Suprapubic skin (tissue), 4 donors: ENCODE data around the gene CELSR2.

Experiments
- EP300 ChIP-seq: sonication (generic); formaldehyde crosslinking; IDR thresholded peaks from one replicate; pipeline ENCODE4 v1.6.1; 2017; ENCODE audit warnings: antibody characterized with exemption
- POLR2A ChIP-seq, 2 donors: fragments of 450-650 bp; IDR thresholded peaks; one replicate each; pipeline ENCODE4 v1.6.1; 2017; ENCODE audit warnings: antibody characterized with exemption in 2 of 2, mild to moderate bottlenecking in 2 of 2, moderate library complexity in 2 of 2
- POLR2AphosphoS5 ChIP-seq, 3 donors: sonication (generic); formaldehyde crosslinking; IDR thresholded peaks; one replicate each; pipeline ENCODE4 v1.6.1; 2017; ENCODE audit warnings: antibody characterized with exemption in 3 of 3
- TF ChIP-seq, protein P1 (sequence below), 2 donors: fragments of 200-600 bp in 1 of 2; fragments of 450-650 bp in 1 of 2; sonication (generic) in 1 of 2; IDR thresholded peaks; one replicate each; pipeline ENCODE4 v1.5.1; 2016 to 2019; ENCODE audit warnings: antibody characterized with exemption in 2 of 2, mild to moderate bottlenecking in 1 of 2, moderate library complexity in 1 of 2

DNA sequence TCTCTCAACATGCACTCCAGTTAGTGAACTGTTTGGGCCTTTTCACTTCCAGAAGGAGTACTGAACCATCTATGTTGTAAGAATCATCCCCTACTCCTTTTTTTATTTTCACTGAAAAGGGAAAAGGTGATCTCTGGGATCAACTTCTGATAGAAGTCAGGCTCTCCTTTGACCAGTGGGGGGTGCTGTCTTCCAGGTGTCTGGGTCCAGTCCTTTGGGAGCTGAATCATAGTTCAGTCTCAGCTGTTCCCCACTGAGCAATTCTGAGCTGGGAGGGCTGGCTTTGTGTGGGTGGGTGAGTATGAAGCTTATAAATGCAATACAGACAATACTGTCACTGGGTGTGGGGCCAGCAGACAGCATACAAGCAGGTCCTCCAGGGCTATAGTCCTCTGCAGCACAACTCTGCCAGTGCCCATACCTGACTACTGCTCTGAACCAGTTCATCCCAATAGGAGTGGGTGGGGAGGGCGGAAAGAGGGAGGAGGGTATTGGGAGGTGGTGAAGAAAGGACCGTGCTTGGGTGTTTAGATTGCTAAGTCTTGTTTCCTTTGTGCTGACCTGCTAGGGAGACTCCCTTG, 48.1 kb upstream of the CELSR2 start:
- TF ChIP-seq, protein P1, sequence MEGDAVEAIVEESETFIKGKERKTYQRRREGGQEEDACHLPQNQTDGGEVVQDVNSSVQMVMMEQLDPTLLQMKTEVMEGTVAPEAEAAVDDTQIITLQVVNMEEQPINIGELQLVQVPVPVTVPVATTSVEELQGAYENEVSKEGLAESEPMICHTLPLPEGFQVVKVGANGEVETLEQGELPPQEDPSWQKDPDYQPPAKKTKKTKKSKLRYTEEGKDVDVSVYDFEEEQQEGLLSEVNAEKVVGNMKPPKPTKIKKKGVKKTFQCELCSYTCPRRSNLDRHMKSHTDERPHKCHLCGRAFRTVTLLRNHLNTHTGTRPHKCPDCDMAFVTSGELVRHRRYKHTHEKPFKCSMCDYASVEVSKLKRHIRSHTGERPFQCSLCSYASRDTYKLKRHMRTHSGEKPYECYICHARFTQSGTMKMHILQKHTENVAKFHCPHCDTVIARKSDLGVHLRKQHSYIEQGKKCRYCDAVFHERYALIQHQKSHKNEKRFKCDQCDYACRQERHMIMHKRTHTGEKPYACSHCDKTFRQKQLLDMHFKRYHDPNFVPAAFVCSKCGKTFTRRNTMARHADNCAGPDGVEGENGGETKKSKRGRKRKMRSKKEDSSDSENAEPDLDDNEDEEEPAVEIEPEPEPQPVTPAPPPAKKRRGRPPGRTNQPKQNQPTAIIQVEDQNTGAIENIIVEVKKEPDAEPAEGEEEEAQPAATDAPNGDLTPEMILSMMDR (IDR thresholded peaks at IDR 0.05): peak; percentile 31 to 49
- TF ChIP-seq EP300 (no peak), POLR2A (IDR thresholded peaks at IDR 0.05) (no peak), POLR2AphosphoS5 (IDR thresholded peaks at IDR 0.05) (no peak)
